ENCODE data around the gene SELENOM.
"Not testable (repeated sequence)": the region's sequence is repeated elsewhere in the genome, so short reads cannot be mapped to it uniquely, and the experiment has no call there.

SELENOM gene

GRCh38 chr22:31073125-31073524, 34.2 kb downstream of the SELENOM start:
- not testable (repeated sequence) for DNase-seq

- DNase-seq, result not testable (repeated sequence)
Observed at GRCh38 chr22:31069691-31070314, 37.6 kb downstream of the SELENOM start.

- DNase-seq, result no peak
Observed at GRCh38 chr22:31068970-31069369, 38.4 kb downstream of the SELENOM start.

- DNase-seq, result no peak
Observed at GRCh38 chr22:31064369-31064768, 43.0 kb downstream of the SELENOM start.

GRCh38 chr22:31062566-31063230, 44.7 kb downstream of the SELENOM start:
- no peak for DNase-seq

GRCh38 chr22:31059663-31060062, 47.7 kb downstream of the SELENOM start:
- DNase-seq, result not testable (repeated sequence)

GRCh38 chr22:31056986-31057599, 50.3 kb downstream of the SELENOM start:
- DNase-seq, result no peak

DNA sequence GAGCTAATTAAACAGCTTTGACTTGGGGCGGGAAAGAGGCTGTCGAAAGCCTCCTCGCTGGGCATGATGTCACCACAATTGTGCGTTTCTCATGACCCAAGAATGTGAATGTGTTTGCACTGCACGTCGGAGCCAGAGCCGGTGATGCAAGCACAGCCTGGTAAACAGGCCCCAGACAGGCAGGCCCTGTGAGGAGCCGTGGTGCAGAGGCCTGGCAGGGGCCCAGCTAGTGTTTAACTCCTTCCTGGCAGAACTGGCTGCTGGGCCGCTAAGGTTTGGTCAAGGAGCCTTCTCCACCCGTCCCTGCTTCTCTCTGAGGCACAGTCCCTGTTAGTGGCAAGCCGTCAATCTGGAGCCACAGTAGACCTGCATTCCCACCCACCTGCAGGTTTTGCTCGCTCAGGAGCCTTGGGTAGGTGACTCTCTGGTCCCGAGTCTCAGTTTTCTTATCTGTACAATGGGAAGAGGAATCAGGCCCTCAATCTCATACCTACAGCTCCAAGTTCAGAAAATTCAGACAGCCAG, 51.7 kb downstream of the SELENOM start:
- no peak for DNase-seq

DNA sequence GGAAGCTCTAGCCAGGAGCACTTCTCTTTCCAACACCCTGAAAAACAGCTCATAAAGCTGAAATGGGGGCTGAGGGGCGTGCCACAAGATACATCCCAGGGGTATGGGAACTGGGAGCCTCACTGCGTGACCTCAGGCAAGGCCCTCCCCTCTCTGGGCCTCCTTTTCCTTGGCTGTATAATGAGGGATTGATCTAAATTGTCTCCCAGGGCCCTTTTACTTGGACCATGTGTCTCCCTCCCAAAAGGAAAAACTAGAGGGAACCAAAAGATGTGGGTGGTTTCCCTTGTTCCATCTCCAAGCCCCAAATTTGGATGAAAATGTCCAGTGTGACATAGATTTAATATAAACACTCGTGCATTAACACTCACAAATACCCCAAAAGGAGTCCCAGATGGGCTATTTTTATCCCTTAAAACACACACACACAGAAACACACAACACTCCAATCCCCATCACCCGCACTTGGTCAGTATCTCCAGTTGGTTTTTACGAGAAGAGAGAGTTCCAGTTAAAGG, 52.2 kb downstream of the SELENOM start:
- DNase-seq, result no peak

All from NCI-H748 treated with DMSO at 0.1 percent for 48 hours (cell line).